CD8-positive, alpha-beta memory T cell (primary cell): Measurements from ENCODE around the gene TPGS2. TPM values are rescaled to one million over a fixed set of nuclear protein-coding genes. Genes with fewer than 3 reads are reported as not detected.

ENCODE experiments used
- CTCF ChIA-PET: fragments of 350-600 bp; sonication (Branson Sonifier 250); formaldehyde crosslinking; loops from one replicate; lab custom pipeline; 2021; ENCODE audit warnings: antibody characterized with exemption; lab: Charles Lee
- POLR2A ChIA-PET: fragments of 350-600 bp; sonication (Branson Sonifier 250); formaldehyde crosslinking; loops from one replicate; lab custom pipeline; 2021; ENCODE audit warnings: antibody characterized with exemption; lab: Charles Lee
- DNase-seq, 5 donors: peaks; one replicate each; pipeline versions ENCODE4 v3.0.0 to v3.0.0-alpha.2; 2020 to 2022; ENCODE audit warnings: mixed read lengths in 1 of 5
- H3K27ac ChIP-seq: one replicate; pipeline ENCODE4 v1.7.0; 2013; ENCODE audit warnings: low read depth, mild to moderate bottlenecking, low read length, moderate library complexity
- H3K27me3 ChIP-seq: 2 replicates; pipeline ENCODE4 v1.7.0; 2013; ENCODE audit warnings: low read length, mild to moderate bottlenecking; ENCODE audit not compliant: insufficient read depth, poor library complexity, severe bottlenecking
- H3K36me3 ChIP-seq: 2 replicates; pipeline ENCODE4 v1.7.0; 2013; ENCODE audit warnings: mild to moderate bottlenecking, low read length, moderate library complexity; ENCODE audit not compliant: insufficient read depth
- H3K4me1 ChIP-seq: 2 replicates; pipeline ENCODE4 v1.7.0; 2013; ENCODE audit warnings: mild to moderate bottlenecking, low read length, moderate library complexity; ENCODE audit not compliant: insufficient read depth
- H3K4me3 ChIP-seq: 2 replicates; pipeline ENCODE4 v1.7.0; 2013; ENCODE audit warnings: mild to moderate bottlenecking, low read length
- H3K9me3 ChIP-seq: 2 replicates; pipeline ENCODE4 v1.7.0; 2013; ENCODE audit warnings: mild to moderate bottlenecking, low read length
- H3K27ac Mint-ChIP-seq, 8 donors: one replicate each; pipeline ENCODE4 v1.8.0; 2020 to 2021; ENCODE audit warnings: mixed read lengths in 8 of 8, mild to moderate bottlenecking in 6 of 8, inconsistent platforms in 3 of 8, moderate library complexity in 3 of 8
- H3K27me3 Mint-ChIP-seq, 2 donors: one replicate each; pipeline ENCODE4 v1.8.0; 2020 to 2021; ENCODE audit warnings: mixed read lengths in 2 of 2, mild to moderate bottlenecking in 1 of 2, moderate library complexity in 1 of 2
- H3K36me3 Mint-ChIP-seq, 3 donors: one replicate each; pipeline ENCODE4 v1.8.0; 2020 to 2021; ENCODE audit warnings: mixed read lengths in 3 of 3, inconsistent platforms in 1 of 3, mild to moderate bottlenecking in 1 of 3
- H3K4me1 Mint-ChIP-seq, 3 donors: one replicate each; pipeline ENCODE4 v1.8.0; 2020 to 2021; ENCODE audit warnings: mixed read lengths in 3 of 3, inconsistent platforms in 1 of 3, mild to moderate bottlenecking in 1 of 3
- H3K4me3 Mint-ChIP-seq, 7 donors: one replicate each; pipeline ENCODE4 v1.8.0; 2020 to 2021; ENCODE audit warnings: mixed read lengths in 7 of 7, mild to moderate bottlenecking in 6 of 7, moderate library complexity in 4 of 7, inconsistent platforms in 2 of 7
- H3K9me3 Mint-ChIP-seq, 5 donors: one replicate each; pipeline ENCODE4 v1.8.0; 2020 to 2022; ENCODE audit warnings: mixed read lengths in 5 of 5, mild to moderate bottlenecking in 3 of 5, moderate library complexity in 2 of 5, inconsistent platforms in 1 of 5
- polyA plus RNA-seq: library from polyadenylated mRNA; unstranded; fragments of 300-500 nt; fragmentation: Illumina TruSeq; gene quantifications from one replicate; pipeline ENCODE4 v1.2.3, GENCODE V29; 2021
- total RNA-seq, 2 experiments: library from RNA; stranded (reverse); gene quantifications; one replicate each; pipeline ENCODE4 v1.2.3, GENCODE V29; 2021

The TPGS2 gene
- total and polyA plus RNA-seq, 3 experiments from 2014 or later: 68.3 to 75.5 (median 70.2) TPM

DNA sequence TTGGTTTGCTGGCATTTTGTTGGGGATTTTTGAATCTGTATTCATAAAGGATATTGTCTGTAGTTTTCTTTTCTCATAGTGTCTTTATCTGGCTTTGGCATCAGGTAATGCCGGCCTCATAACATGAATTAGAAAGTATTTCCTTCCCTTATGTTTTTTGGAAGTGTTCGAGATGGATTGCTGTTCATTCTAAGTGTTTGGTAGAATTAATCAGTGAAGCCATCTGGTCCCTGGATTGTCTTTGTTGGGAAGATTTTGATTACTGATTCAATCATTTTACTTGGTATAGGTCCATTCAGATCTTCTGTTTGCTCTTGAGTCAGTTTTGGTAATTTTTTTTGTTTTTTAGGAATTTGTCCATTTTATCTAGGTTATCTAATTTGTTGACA, 22.4 kb upstream of the TPGS2 start:
- no peak for DNase-seq
- H3K4me1 ChIP-seq: no peaks in the 10 kb centered on the region
- H3K27me3 Mint-ChIP-seq: no peaks in the 10 kb centered on the region
- no peak overlapping the region for H3K4me3 Mint-ChIP-seq
- H3K36me3 ChIP-seq: no peaks in the 10 kb centered on the region
- H3K27me3 ChIP-seq: no peaks in the 10 kb centered on the region
- no peak overlapping the region for H3K4me3 ChIP-seq
- H3K4me1 Mint-ChIP-seq: peaks cover 0 to 6% (median 1%) of the 10 kb centered on the region in 3 donors
- H3K27ac ChIP-seq: no peak overlapping the region
- CTCF ChIA-PET: interaction anchor here (1.1 kb wide), 1 partner anchor 23 kb away, joined by 4 read pairs; the partner anchor contains the start of genes KIAA1328 and TPGS2
- POLR2A ChIA-PET: no interaction called here
- peaks cover 3 to 20% (median 14%) of the 10 kb centered on the region in 5 donors for H3K9me3 Mint-ChIP-seq
- no peaks in the 10 kb centered on the region for H3K9me3 ChIP-seq
- no peak overlapping the region for H3K27ac Mint-ChIP-seq
- peaks cover 36 to 55% (median 41%) of the 10 kb centered on the region in 3 donors for H3K36me3 Mint-ChIP-seq

- Histone ChIP-seq H3K9me3 (no peaks in the 10 kb centered on the region), H3K27me3 (no peaks in the 10 kb centered on the region), H3K36me3 (no peaks in the 10 kb centered on the region), H3K4me3 (no peak overlapping the region), H3K4me1 (no peaks in the 10 kb centered on the region), H3K27ac (no peak overlapping the region)
- Mint-ChIP-seq H3K36me3 (peaks cover 35 to 51% (median 37%) of the 10 kb centered on the region in 3 donors), H3K4me1 (peaks cover 0 to 6% (median 1%) of the 10 kb centered on the region in 3 donors), H3K27ac (no peak overlapping the region), H3K9me3 (peaks cover 3 to 20% (median 14%) of the 10 kb centered on the region in 5 donors), H3K27me3 (no peaks in the 10 kb centered on the region), H3K4me3 (no peak overlapping the region)
- DNase-seq: no peak
- POLR2A ChIA-PET: no interaction called here
- CTCF ChIA-PET: no interaction called here
These were observed 21.9 kb upstream of the TPGS2 start for GRCh38 chr18:36850527-36851201.

DNA sequence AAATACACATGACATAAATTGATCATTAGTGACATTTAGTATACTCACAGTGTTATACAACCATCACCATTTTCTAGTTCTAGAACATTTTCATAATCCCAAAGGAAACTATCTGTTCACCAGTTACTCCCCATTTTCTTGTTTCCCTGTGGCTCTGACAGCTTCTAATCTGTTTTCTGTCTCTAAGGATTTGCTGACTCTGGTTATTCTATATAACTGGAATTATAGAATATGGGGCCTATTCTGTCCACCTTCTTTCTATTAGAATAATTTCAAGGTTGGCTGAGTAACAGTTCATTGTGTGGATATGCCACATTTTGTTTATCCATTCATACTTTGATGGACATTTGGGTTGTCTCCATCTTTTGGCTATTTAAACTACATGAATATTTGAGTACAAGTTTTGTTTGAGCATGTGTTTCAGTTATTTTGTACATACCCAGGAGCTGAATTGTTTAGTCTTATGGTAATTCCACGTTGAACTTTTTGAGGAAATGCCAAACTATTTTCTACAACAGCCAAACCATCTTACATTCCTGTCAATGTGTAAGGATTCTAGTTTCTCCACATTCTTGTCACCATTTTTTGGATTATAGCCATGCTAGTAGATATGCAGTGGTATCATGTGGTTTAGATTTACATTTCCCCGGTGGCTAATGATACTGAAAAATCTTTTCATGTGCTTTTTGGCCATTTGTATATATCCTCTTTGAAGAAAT, 20.6 kb upstream of the TPGS2 start:
- Histone ChIP-seq H3K4me3 (no peak overlapping the region), H3K27ac (no peak overlapping the region), H3K36me3 (no peaks in the 10 kb centered on the region), H3K9me3 (no peaks in the 10 kb centered on the region), H3K27me3 (no peaks in the 10 kb centered on the region), H3K4me1 (no peaks in the 10 kb centered on the region)
- Mint-ChIP-seq H3K4me3 (no peak overlapping the region), H3K4me1 (peaks cover 0 to 6% (median under 1%) of the 10 kb centered on the region in 3 donors), H3K27ac (no peak overlapping the region), H3K9me3 (peaks cover 3 to 20% (median 14%) of the 10 kb centered on the region in 5 donors), H3K36me3 (peaks cover 32 to 44% (median 40%) of the 10 kb centered on the region in 3 donors), H3K27me3 (no peaks in the 10 kb centered on the region)
- CTCF ChIA-PET: no interaction called here
- POLR2A ChIA-PET: no interaction called here
- no peak for DNase-seq

DNA sequence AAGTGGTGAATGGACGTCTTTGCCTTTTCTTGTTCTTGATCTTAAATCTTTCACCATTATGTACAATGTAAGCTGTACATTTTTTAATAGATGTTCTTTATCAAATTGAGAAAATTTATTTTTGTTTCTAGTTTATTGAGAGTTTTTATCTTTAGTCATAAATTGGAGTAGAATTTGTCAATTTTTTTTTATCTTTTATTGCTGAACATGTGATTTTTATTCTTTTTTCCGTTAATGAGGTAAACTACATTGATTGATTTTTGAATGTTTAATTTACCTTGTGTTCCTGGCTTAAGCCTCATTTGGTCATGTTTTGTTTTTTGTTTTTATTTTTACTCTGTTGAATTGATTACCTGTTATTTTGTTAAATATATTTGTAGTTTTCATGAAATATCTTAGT, 19.8 kb upstream of the TPGS2 start:
- Mint-ChIP-seq H3K27me3 (no peaks in the 10 kb centered on the region), H3K9me3 (peaks cover 3 to 20% (median 14%) of the 10 kb centered on the region in 5 donors), H3K4me1 (peaks cover 0 to 11% (median 3%) of the 10 kb centered on the region in 3 donors)

GRCh38 chr18:36843784-36844183, 15.0 kb upstream of the TPGS2 start:
- Histone ChIP-seq H3K36me3 (peaks cover 4% of the 10 kb centered on the region), H3K4me3 (no peak overlapping the region), H3K9me3 (no peaks in the 10 kb centered on the region), H3K27me3 (no peaks in the 10 kb centered on the region), H3K4me1 (no peaks in the 10 kb centered on the region), H3K27ac (no peak overlapping the region)
- POLR2A ChIA-PET: interaction anchor here (0.6 kb wide), 1 partner anchor 17 kb away, joined by 3 read pairs; no protein-coding TSS in a partner anchor
- Mint-ChIP-seq H3K36me3 (peaks cover 18 to 45% (median 19%) of the 10 kb centered on the region in 3 donors), H3K4me3 (no peak overlapping the region), H3K9me3 (peaks cover 0 to 2% (median 0%) of the 10 kb centered on the region in 5 donors), H3K4me1 (peaks cover 3 to 11% (median 9%) of the 10 kb centered on the region in 3 donors), H3K27me3 (no peaks in the 10 kb centered on the region), H3K27ac (no peak overlapping the region)
- CTCF ChIA-PET: no interaction called here
- DNase-seq: no peak

More for the DNA sequence above, 19.8 kb upstream of the TPGS2 start:
- H3K27ac Mint-ChIP-seq: no peak overlapping the region
- H3K27me3 ChIP-seq: no peaks in the 10 kb centered on the region
- peaks cover 27 to 41% (median 36%) of the 10 kb centered on the region in 3 donors for H3K36me3 Mint-ChIP-seq
- H3K4me1 ChIP-seq: no peaks in the 10 kb centered on the region
- H3K4me3 ChIP-seq: no peak overlapping the region
- no peaks in the 10 kb centered on the region for H3K9me3 ChIP-seq
- DNase-seq: no peak
- H3K4me3 Mint-ChIP-seq: no peak overlapping the region
- no peak overlapping the region for H3K27ac ChIP-seq
- H3K36me3 ChIP-seq: no peaks in the 10 kb centered on the region
- ChIA-PET POLR2A (no interaction called here), CTCF (no interaction called here)

- Histone ChIP-seq H3K4me1 (no peaks in the 10 kb centered on the region), H3K36me3 (peaks cover 4% of the 10 kb centered on the region), H3K9me3 (no peaks in the 10 kb centered on the region), H3K27ac (no peak overlapping the region), H3K27me3 (no peaks in the 10 kb centered on the region), H3K4me3 (no peak overlapping the region)
- no peak for DNase-seq
- Mint-ChIP-seq H3K36me3 (peaks cover 20 to 47% (median 22%) of the 10 kb centered on the region in 3 donors), H3K9me3 (peaks cover 0 to 2% (median 0%) of the 10 kb centered on the region in 5 donors), H3K4me3 (no peak overlapping the region), H3K27me3 (no peaks in the 10 kb centered on the region), H3K27ac (no peak overlapping the region), H3K4me1 (peaks cover 3 to 11% (median 9%) of the 10 kb centered on the region in 3 donors)
- ChIA-PET POLR2A (no interaction called here), CTCF (no interaction called here)
These were observed 14.4 kb upstream of the TPGS2 start for GRCh38 chr18:36843199-36843598.

- H3K36me3 Mint-ChIP-seq: peaks cover 18 to 68% (median 21%) of the 10 kb centered on the region in 3 donors
- H3K9me3 ChIP-seq: no peaks in the 10 kb centered on the region
- no peaks in the 10 kb centered on the region for H3K4me1 ChIP-seq
- H3K27ac ChIP-seq: no peak overlapping the region
- H3K4me3 ChIP-seq: no peak overlapping the region
- ChIA-PET POLR2A (no interaction called here), CTCF (interaction anchor here (1.2 kb wide), 1 partner anchor 10 kb away, joined by 3 read pairs; no protein-coding TSS in a partner anchor)
- no peak for DNase-seq
- H3K4me1 Mint-ChIP-seq: peaks cover 3 to 11% (median 9%) of the 10 kb centered on the region in 3 donors
- H3K9me3 Mint-ChIP-seq: peaks cover 0 to 2% (median 0%) of the 10 kb centered on the region in 5 donors
- H3K4me3 Mint-ChIP-seq: no peak overlapping the region
- peaks cover 4% of the 10 kb centered on the region for H3K36me3 ChIP-seq
- H3K27ac Mint-ChIP-seq: no peak overlapping the region
- no peaks in the 10 kb centered on the region for H3K27me3 Mint-ChIP-seq
- no peaks in the 10 kb centered on the region for H3K27me3 ChIP-seq
These were observed 11.0 kb upstream of the TPGS2 start for GRCh38 chr18:36839835-36840234.

DNA sequence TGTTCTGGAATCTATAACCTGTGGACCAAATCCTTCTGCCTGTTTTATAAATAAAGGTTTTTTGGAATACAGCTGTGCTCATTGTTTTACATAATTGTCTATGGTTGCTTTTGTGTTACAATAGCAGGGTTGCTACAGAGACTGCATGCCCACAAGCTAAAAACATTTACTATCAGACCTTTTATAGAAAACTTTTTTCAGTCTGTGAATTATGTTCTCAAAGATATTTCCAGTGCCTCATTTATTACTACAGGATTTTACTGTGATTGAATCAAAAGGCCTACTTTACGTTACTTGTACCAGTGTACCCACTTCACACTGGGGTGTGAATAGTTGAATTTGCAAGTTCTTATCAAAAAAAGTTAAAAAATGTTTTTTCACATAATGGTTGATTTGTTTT, 7.1 kb upstream of the TPGS2 start:
- no peak overlapping the region for H3K4me3 ChIP-seq
- CTCF ChIA-PET: no interaction called here
- peaks cover 5 to 15% (median 8%) of the 10 kb centered on the region in 3 donors for H3K4me1 Mint-ChIP-seq
- H3K27ac Mint-ChIP-seq: peak overlapping the region in 1 of 8 donors; percentile 20
- no peaks in the 10 kb centered on the region for H3K27me3 Mint-ChIP-seq
- H3K4me1 ChIP-seq: no peaks in the 10 kb centered on the region
- H3K4me3 Mint-ChIP-seq: no peak overlapping the region
- POLR2A ChIA-PET: no interaction called here
- H3K27ac ChIP-seq: no peak overlapping the region
- H3K36me3 ChIP-seq: peaks cover 4% of the 10 kb centered on the region
- no peaks in the 10 kb centered on the region for H3K9me3 ChIP-seq
- peaks cover 0 to 2% (median 0%) of the 10 kb centered on the region in 5 donors for H3K9me3 Mint-ChIP-seq
- DNase-seq: no peak
- H3K36me3 Mint-ChIP-seq: peaks cover 18 to 50% (median 18%) of the 10 kb centered on the region in 3 donors
- no peaks in the 10 kb centered on the region for H3K27me3 ChIP-seq
